K562 (cell line): ENCODE results near the gene ALDH16A1. TPM values are rescaled to one million over a fixed set of nuclear protein-coding genes. Genes with fewer than 3 reads are reported as not detected.

ENCODE experiments used
- BCOR ChIP-seq: fragments of 450-650 bp; IDR thresholded peaks from 2 replicates; pipeline ENCODE4 v1.6.1; 2016
- CCAR2 ChIP-seq: fragments of 200-400 bp; formaldehyde crosslinking; IDR thresholded peaks from 2 replicates; pipeline ENCODE4 v1.6.1; 2017; ENCODE audit warnings: mild to moderate bottlenecking, low read depth, low read length
- IFI16 ChIP-seq: fragments of 250-450 bp; sonication (Bioruptor Pico); IDR thresholded peaks from 2 replicates; pipeline ENCODE4 v2.1.2; 2022; ENCODE audit warnings: mild to moderate bottlenecking, inconsistent platforms
- STAG1 ChIP-seq: sonication (generic); formaldehyde crosslinking; IDR thresholded peaks from 2 replicates; pipeline ENCODE4 v1.5.0; 2020; ENCODE audit warnings: missing genetic modification reagents, borderline replicate concordance
- WHSC1 ChIP-seq: IDR thresholded peaks from one replicate; pipeline ENCODE4 v1.6.1; 2012; ENCODE audit warnings: low read length, control low read depth, inconsistent platforms
- ZEB2 ChIP-seq: fragments of 450-650 bp; IDR thresholded peaks from 2 replicates; pipeline ENCODE4 v1.6.1; 2016
- ZKSCAN1 ChIP-seq: fragments of 150-350 bp; IDR thresholded peaks from 2 replicates; pipeline ENCODE4 v1.6.1; 2016; ENCODE audit warnings: low read depth, low read length
- polyA plus RNA-seq, 8 experiments: library from polyadenylated mRNA; depleted of rRNA in 4 of 8; stranded (reverse) in 5 of 8; unstranded in 3 of 8; fragments of >200 nt; fragmentation: Nextera tagmentation in 2 of 8; fragmentation: Illumina TruSeq in 1 of 8; extraction: Ambion mirVana in 2 of 8; extraction: Trizol in 1 of 8; gene quantifications; 2 replicates each; pipeline versions ENCODE4 v1.2.1 to v1.2.3, GENCODE V29; 2011 to 2014; ENCODE audit warnings: inconsistent platforms in 1 of 8, missing spikeins in 1 of 8
- total RNA-seq, 7 experiments: library from RNA; depleted of rRNA in 6 of 7; stranded (reverse); fragments of >200 nt in 6 of 7; fragmentation: Illumina TruSeq in 2 of 7; extraction: Trizol in 2 of 7; gene quantifications; 2 replicates each; pipeline versions ENCODE4 v1.2.1 to v1.2.3, GENCODE V29; 2011 to 2021; ENCODE audit warnings: low replicate concordance in 1 of 7
- TF ChIP-seq, protein P1 (sequence below), 2 experiments: fragments of 450-650 bp; IDR thresholded peaks; 2 replicates each; pipeline ENCODE4 v1.6.1; 2018; ENCODE audit warnings: mild to moderate bottlenecking in 2 of 2, low read depth in 1 of 2; ENCODE audit not compliant: partially characterized antibody in 2 of 2

The ALDH16A1 gene
- total and polyA plus RNA-seq, 9 of the 15 experiments (the other 6 are each of a cell fraction or from before 2014, with no cell fraction given), result 2.2 to 52.2 (median 7.6) TPM

DNA sequence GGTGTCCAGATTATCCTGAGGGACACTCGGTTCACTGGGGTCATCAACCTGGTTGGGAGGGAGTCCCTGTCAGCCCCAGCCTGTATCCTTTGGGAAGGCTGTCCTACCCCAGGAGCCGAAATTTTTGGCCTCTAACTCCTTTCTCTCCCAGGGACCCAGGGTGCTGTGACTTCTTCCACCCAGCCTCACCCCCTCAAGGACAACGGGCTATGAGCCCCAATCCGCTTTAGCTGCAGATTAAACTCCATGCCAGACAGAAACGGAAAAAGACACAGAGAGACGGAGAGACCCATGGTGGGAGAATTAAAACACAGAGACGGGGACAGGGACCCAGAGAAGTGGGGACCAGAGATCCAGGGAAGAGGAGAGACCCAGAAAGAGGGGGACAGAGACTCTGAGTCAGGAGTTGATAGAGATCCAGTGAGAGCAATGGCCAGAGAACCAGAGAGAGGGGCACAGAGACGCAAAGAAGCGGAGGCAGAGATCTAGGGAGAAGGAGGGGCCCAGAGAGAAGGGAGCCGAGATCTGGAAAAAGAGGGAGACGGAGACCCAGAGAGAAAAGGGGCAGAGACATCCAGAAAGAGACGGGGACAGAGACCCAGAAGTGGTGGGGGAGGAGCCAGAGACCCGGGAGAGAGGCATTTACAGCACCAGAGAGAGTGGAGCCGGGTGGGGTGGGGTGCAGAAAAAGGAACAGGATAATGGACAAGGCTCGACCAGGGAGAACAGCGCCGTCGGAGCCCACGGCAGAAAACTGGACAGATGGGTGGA lies 12.4 kb upstream of the ALDH16A1 start (continued):
- TF ChIP-seq, protein P1, sequence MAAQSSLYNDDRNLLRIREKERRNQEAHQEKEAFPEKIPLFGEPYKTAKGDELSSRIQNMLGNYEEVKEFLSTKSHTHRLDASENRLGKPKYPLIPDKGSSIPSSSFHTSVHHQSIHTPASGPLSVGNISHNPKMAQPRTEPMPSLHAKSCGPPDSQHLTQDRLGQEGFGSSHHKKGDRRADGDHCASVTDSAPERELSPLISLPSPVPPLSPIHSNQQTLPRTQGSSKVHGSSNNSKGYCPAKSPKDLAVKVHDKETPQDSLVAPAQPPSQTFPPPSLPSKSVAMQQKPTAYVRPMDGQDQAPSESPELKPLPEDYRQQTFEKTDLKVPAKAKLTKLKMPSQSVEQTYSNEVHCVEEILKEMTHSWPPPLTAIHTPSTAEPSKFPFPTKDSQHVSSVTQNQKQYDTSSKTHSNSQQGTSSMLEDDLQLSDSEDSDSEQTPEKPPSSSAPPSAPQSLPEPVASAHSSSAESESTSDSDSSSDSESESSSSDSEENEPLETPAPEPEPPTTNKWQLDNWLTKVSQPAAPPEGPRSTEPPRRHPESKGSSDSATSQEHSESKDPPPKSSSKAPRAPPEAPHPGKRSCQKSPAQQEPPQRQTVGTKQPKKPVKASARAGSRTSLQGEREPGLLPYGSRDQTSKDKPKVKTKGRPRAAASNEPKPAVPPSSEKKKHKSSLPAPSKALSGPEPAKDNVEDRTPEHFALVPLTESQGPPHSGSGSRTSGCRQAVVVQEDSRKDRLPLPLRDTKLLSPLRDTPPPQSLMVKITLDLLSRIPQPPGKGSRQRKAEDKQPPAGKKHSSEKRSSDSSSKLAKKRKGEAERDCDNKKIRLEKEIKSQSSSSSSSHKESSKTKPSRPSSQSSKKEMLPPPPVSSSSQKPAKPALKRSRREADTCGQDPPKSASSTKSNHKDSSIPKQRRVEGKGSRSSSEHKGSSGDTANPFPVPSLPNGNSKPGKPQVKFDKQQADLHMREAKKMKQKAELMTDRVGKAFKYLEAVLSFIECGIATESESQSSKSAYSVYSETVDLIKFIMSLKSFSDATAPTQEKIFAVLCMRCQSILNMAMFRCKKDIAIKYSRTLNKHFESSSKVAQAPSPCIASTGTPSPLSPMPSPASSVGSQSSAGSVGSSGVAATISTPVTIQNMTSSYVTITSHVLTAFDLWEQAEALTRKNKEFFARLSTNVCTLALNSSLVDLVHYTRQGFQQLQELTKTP (IDR thresholded peaks at IDR 0.05; ENCODE audit: low read depth in 1 of 2, partially characterized antibody in 2 of 2), result peak in 1 of 2 experiments; percentile 26
- no peak for TF ChIP-seq ZKSCAN1
- TF ChIP-seq CCAR2, result no peak
- TF ChIP-seq WHSC1, result no peak
- no peak for TF ChIP-seq ZEB2
- TF ChIP-seq STAG1 (CRISPR knock-in tag), result no peak
- no peak for TF ChIP-seq IFI16 (CRISPR knock-in tag)
- TF ChIP-seq BCOR, result peak; percentile 67; the same call in 1 of the 2 replicates
